CD4-positive, alpha-beta T cell treated with Interleukin-4 for 4 hours (primary cell): ENCODE results near the gene AKIRIN2.

ENCODE experiments used
- DNase-seq: peaks from one replicate; pipeline ENCODE4 v3.0.0-alpha.2; 2020

AKIRIN2 gene

DNA sequence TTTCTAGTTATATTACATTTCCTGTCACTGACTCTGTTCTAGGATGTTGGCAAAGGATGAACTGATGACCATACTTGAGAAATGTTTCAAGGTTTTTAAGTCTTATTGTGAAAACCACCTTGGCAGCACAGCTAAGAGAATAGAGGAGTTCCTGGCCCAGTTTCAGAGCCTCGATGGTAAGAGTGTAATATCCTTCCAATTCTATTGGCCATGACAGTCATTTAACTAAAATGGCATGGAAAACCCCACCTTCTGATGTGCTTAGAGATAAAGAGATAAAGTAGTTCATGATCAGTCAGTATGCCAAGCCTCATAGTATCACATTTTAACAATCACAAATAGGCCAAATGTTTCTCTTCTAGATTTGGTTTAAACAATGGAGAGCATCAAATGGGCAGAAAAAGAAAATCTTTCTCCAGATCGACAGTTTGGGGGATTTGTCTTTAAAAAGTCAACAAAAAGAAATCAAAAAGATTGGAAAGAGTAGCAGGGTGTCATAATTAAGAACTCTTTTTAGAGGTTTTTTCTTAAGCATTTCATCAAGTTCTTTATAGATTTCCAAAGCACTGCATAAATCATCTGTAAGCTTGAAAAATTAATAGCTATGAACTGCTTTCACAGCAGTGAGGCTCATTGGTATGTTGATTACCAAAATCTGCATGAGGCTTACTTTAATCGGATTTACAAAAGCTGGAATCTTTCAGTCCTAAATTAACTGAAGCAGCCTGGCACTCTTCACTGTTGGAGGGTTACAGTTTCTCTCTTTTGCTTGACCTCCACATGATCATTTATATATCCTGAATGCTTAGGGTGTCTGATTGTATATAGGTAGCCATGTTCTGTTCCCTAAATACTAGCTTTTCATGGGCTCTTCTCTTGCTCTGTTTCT, 48.7 kb downstream of the AKIRIN2 start:
- DNase-seq, result peak; percentile 34

DNA sequence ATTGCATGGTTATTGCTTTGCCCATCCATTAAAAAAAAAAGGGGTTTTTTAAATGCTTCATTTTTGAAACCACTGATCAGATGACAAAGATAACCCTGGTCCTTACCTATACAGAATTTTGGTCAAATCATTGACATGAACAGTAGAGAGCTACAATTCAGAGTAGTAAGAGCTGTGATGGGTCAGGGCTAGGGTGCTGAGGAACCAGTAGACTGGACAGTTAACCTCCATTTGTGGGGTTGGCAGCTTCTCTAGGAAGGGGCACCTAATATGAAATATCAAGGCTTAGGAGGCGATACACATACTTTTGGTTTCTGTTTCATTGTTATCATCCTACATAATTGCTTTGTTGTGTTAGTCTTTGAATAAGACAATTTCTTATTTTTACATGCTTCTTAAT, 57.0 kb downstream of the AKIRIN2 start:
- peak; percentile 18 for DNase-seq

DNA sequence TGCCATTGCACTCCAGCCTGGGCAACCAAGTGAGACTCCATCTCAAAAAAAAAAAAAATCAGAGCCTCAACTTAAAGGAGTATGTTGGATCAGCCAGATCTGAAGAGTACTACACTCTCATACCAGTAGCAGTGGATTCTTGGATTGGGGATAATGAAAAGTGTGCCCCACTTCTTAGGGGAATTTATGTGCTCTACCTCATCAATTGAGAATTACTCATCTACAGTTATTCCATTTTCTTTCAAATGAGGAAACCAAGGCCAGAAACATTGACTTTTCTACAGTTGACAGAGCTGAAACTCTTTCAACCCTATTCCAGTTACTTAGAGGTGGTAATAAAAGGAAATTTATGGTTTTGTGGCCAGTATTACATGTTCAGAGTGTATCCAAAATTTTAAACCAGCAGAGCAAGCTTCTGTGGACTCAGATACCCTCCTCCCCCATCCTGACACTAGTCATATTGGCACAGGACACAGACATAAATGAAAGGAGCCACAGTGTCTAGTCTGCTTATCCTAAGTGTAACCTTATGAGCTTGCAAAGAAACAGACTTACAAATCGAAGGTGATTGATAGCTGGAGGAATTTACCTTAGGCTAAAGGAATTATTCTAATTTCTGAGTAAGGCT, 60.9 kb downstream of the AKIRIN2 start:
- DNase-seq, result no peak

DNA sequence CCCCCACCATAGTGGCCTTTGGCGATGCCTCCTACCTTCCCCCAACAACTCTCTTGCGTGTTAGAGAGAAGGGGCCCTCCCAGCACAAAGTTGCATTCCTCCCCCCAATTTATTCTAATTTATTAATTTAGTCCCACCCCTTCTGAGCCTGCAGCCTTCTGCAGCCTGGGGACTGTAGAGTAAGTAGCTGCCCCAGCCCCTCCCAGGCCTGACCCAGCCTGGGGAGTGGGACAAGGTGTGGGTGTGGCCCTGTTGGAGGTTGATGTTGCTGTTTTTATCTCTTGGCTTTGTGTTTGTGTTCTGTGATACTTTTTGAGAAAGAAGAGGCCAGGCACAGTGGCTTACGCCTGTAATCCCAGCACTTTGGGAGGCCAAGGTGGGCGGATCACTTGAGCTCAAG, 62.7 kb downstream of the AKIRIN2 start:
- DNase-seq, result no peak

DNA sequence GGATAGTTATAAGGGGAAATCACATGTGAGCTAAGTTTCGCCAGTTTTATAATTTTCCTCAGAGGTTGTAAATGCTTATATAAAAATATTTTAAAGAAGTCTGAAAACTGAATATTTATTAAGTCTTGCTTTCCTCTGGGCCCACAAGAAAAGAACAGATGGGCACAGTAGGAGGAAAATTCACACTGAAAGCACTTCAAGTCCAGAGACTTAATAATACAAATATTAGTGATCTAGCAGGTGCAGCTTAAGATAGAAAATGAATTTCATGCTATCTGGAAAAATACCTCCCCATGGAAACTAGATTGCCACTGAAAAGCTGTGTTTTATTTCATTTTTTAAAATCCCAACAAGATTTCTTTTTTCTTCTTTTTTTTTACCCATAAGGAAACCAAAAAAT, 64.9 kb downstream of the AKIRIN2 start:
- no peak for DNase-seq

DNA sequence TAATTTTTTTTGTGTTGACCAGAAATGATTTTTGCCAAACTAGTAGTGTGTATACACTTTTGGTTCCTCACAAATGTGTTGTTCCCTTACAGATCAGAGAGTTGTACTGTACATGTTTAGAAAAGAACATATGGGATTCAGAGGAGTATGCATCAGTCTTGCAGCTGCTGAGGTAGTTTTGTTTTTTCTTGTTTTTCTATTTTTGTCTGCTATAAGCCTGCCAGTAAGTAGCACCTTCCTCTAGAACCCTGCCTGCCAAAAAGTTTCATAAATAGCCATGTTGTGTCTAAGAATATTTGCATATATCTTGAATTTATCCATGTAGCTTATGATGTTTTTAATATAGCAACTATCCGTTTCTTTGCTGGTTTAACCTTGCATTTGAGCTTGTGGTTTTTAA, 65.7 kb downstream of the AKIRIN2 start:
- DNase-seq, result no peak

DNA sequence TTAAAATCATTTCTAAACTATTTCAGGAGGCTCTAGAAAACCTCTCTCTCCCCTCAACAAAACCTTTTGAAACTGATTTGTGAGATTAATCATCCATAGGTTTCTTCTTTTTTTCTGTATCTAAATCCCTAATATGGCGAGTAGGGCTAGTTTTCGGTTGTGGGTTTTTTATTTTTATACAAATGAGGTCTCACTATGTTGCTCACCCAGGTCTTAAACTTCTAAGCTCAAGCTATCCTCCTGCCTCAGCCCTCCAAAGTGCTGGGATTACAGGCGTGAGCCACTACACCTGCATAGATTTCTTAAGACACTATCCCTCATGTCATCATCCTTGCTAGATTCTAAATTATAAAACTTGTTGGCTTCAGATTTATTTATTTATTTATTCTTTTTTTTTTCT, 68.2 kb downstream of the AKIRIN2 start:
- DNase-seq, result no peak

DNA sequence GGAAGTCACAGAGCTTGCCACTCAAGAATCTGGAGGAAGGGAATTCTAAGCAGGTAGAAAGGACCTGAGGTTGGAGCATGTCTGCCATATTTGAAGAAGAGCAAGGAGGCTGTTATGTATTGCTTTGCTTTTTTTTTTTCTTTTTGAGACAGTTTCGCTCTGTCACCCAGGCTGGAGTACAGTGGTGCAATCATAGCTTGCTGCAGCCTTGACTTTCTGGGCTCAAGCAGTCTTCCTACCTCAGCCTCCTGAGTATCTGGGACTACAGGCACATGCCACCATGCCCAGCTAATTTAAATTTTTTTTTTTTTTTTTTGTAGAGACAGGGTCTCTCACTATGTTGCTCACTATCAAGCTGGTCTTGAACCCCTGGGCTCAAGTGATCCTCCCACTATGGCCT, 71.3 kb downstream of the AKIRIN2 start:
- no peak for DNase-seq

DNA sequence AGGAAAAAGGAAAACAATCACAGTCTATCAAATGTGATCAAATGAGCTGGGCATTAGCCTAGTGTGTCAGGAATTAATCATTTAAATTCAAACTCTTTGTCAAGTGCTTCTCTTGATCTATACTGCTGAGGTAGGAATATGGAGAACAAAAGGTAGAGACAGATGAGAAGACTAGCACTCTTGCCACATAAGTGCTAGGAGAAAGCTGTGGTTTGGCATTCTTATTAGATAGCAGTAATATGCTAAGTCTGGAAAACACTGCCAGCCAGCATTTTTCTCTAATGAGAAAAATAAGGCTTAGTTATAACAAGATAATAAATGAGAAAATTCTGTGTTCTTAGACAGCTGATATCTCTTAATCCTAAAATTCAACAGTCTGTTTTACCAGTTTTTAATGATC, 73.2 kb downstream of the AKIRIN2 start:
- DNase-seq, result no peak

DNA sequence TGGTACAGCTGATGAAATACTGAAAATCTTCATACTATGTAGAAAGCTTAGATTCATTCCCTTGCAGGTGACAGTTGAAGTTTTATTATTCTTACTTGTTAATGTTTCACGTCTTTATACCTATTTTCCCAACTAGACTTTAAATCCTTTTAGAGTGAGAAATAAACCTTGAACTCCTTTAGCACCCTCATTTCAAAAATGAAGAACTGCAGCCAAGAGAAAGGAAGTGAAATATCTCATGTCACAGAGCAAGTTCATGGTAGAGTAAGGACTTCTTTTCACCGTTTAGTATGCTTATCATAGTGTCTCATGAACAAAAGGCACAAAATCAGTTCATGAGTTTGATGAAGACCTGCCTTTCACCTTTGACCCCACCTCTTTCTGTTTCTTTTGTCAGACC, 73.6 kb downstream of the AKIRIN2 start:
- no peak for DNase-seq
